Putamen (tissue), 1 donor: Measurements from ENCODE around the gene RSPH10B.
"Not testable (repeated sequence)": the region's sequence is repeated elsewhere in the genome, so short reads cannot be mapped to it uniquely, and the experiment has no call there.

Experiments
- DNase-seq: peaks from one replicate; pipeline ENCODE4 v3.0.0-alpha.2; 2016; ENCODE audit warnings: low spot score

Gene RSPH10B

DNA sequence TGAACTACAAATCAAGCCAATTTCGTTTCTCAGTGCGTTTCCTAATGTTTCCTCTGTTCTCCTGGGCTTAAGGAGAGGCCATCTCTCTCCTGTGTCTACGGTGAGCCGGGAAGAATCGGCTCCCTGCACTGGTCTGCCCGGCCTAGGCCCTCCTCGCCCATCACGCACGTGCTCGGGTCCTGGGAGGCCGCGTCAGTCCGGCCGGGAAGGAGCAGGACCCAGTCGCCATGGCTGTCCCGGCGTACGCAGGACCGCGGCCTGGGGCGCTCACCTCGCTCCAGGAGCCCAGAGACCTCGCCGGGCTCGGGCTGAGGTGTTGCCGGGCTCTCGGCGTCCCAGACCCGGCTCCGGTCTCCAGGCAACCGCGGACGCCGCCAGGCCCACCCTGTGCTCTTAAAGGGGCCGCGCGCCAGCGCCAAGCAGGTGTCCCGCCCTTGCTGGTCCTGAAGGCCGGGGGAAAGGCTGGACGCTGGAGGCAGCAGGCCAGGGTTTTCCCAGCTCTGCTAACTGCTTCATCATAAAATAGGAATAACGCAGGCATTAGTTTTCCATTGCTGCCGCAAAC is at the start of gene RSPH10B:
Gene RSPH10B, minus strand, starts transcription at position 343 of the 565 bp plus-strand sequence. CDS start 3,573 bp downstream, outside the sequence.
- DNase-seq: not testable (repeated sequence)

DNA sequence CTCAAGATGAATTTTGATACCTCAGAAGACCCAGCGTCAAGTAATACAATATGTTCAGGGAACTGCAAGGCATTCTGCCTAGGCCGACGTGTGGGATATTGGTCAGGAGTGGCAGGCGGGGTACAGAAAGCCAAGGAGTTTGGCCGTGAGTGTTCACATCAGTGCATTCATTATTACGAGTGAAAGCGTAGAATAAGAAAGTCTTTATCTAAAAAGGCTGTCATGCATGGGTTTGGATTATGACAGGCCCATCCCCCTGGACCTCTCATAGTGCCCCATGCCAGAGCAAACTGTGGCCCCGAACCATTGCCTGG is 46.1 kb upstream of the RSPH10B start:
- no peak for DNase-seq

DNA sequence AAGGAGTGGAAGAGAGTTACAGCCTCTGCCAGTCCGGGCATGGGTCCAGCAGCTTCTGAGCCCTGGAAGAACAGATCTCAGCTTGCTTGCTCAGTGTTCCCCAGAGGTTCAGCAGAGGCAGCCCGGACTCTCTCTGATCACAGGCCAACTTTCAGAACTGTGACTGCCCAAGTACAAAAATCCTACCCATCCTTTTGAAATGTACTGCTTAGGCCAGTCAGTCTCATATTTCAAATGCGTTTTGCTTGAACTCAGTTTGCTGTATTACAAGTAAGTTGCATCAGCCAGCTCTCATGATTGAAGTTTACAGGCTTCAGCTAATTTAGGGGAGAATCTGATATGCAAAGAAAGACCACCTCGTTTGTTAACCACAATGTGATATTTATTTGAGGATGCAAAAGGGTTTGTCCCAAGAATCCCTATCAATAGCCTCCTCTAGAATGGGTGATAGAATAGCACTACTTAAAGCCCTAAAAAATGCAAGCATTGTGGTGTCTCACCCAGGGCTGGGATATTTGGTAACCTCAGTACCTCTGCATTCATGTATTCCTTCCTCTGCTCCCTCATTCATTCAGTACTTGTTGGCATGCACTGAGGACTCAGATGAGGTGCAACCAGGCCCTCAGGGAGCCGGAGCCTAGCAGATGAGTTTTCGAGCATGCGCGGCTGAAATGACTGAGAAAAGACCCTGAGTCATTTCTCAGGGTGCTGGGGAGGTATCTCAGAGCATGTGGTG is 45.6 kb upstream of the RSPH10B start:
- DNase-seq: peak; percentile 19

DNA sequence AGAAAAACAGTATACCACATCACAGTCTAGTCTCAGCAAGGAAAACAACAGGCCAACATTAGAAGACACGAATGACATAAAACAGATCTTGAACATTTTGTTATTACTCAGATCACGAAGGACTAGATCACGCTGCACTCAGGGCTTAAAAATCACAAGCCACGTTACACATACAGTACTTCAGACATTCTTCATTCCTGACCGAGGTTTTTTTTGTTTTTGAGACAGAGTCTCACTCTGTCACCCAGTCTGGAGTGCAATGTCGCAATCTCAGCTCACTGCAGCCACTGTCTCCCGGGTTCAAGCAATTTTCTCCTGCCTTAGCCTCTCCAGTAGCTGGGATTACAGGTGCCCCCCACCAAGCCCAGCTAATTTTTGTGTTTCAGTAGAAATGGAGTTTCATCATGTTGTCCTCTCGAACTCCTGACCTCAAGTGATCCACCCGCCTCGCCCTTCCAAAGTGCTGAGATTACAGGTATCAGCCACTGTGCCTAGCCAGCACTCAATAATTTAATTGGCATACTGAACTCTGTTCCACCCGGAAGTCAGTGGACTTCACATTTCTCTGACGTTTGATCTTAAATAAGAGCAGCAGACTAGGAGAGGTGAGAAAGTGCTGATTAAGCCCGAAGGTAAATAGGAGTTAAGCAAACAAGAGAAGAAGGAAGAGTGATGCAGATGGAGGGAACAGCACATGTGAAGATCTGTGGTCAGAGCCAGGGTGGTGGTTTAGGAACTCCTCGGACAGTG is 42.0 kb upstream of the RSPH10B start:
- no peak for DNase-seq

DNA sequence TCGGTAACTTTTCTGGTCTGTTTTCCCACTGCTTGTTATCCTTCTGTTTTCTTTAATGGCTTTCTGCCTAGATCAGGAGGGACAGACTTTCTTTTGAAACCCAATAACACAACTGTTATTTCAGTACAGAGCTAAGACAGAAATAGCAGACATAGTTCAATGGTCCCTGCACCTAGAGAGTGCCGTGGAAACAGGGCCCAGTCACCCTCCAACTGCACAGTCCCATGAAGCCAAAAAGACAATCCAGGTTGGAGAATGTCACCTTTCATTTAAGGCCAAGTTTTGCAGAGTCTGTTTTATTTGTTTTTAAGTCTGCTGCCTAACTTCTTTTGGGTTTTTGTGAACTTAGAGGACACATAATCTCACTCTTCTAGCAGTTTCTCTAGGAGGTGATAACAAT is 41.1 kb upstream of the RSPH10B start:
- no peak for DNase-seq

DNA sequence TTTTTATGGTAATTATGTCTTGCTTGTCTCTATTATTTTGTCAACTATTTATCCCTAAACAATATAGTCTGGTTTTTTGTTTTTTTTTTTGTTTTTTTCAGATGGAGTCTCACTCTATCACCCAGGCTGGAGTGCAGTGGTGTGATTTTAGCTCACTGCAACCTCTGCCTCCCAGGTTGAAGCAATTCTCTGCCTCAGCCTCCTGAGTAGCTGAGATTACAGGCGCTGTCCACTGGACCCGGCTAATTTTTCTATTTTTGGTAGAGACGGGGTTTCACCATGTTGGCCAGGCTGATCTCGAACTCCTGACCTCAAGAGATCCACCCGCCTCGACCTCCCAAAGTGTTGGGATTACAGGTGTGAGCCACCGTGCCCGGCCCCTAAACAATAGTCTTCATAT is 39.9 kb upstream of the RSPH10B start:
- not testable (repeated sequence) for DNase-seq

DNA sequence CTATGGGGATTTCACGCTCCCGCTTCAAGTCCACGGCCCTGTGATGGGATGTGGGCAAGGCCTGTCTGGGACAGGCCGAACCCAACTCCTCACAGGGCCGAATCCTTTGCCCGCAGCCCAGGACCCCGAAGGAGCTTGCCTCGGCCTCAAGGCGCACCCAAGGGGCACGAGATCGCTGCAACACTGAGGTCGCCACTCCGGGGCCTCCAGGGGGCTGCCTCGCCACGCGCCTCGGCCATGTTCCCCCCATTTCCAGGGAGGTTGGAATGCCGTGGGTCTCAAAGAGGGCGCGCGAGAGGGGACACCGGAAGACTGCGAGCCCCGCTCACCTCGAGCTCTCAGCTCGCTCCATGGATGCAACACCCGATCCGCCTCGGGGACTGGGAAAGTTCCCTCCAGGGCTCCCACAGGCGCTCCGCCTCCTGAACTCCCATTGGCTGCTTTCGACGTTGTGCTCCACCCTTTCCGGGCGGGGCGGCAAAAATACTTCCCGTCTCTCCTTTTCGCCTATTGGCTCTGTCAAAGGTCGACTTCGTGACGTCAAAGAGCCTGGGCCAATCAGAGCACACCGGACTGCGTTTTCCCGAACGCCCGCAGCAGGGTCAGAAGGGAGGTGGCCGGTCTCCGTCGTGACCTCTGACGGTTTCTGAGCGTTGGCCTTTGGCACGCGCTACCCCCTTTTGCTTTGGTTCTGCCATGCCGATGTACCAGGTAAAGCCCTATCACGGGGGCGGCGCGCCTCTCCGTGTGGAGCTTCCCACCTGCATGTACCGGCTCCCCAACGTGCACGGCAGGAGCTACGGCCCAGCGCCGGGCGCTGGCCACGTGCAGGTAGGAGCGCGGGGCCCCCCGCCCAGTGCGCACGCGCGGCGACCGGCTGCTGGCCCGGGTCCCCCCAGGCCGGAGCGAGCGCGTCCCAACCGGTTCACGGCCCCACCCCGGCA is 38.5 kb upstream of the RSPH10B start, which contains the start of the genes AIMP2 and PMS2:
Gene AIMP2, plus strand, starts transcription at position 605 of the 944 bp plus-strand sequence. Its CDS starts 92 bp downstream, at position 697.
Gene PMS2, minus strand, starts transcription at position 382 of the 944 bp plus-strand sequence. Its CDS starts 30 bp downstream, at position 352.
- peak; percentile 98 for DNase-seq

DNA sequence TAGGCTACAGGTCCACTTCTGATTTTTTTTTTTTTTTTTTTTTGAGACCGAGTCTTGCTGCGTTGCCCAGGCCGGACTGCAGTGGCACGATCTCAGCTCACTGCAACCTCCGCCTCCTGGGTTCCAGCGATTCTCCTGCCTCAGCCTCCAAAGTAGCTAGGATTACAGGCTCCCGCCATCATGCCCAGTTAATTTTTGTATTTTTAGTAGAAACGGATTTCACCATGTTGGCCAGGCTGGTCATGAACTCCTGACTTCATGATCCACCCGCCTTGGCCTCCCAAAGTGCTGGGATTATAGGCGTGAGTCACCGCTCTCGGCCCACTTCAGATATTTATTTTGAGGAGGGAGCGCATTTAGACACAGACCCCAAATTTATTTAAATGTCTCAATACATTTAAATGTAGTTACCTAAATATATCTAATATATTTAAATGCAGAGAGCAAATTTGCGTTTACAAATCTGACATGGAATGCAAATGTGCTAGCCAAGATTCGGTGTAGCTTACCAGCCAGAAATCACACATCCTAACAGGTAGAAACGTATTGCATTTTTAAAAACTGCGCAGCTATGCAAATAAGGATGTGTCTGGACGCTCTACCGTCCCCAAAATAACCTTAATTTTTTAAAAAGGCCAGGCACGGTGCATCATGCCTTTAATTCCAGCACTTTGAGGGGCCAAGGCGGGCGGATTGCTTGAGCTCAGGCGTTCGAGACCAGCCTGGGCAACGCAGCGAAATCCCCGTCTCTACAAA is 37.5 kb upstream of the RSPH10B start:
- not testable (repeated sequence) for DNase-seq

DNA sequence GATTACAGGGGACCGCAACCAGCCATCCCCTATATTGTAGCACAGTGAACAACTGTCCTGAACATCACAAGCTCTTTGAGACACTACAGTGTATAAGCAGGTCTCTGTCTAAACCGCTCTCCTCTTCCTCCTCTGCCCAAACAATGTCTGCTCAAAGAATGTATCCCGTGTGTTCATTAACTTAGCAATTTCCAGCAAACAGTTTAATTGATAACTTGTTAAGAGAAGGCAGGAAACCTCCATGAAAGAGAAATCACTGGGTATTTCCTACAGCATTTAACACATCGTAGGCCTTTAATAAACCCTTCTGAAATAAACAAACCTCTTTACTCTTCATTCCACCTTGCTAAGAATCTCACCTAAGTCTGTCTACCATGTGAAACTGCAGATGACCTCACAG is 36.9 kb upstream of the RSPH10B start:
- no peak for DNase-seq

DNA sequence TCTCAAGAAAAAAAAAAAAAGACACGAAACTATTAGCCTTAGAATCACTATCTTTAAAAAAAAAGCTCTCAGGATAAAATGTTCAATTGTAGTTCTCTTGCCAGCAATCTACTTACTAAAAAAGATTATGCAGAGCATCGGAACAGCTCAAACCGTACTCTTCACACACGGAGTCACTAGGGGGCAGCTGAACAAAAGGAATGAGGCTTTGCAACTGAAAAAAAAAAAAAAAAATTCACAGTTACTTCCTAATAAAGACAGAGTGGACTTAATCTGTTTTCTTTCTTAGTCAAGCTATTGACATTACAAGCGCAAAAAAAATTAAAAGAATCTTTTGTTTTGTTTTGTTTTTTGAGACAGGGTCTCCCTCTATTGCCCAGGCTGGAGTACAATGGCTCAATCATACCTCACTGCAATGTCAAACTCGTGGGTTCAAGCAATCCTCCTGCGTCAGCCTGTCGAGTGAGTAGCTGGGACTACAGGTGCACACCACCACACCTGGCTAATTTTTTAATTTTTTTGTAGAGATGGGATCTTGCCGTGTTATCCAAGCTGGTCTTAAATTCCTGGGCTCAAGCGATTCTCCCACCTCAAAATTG is 26.8 kb upstream of the RSPH10B start:
- peak; percentile 55 for DNase-seq

DNA sequence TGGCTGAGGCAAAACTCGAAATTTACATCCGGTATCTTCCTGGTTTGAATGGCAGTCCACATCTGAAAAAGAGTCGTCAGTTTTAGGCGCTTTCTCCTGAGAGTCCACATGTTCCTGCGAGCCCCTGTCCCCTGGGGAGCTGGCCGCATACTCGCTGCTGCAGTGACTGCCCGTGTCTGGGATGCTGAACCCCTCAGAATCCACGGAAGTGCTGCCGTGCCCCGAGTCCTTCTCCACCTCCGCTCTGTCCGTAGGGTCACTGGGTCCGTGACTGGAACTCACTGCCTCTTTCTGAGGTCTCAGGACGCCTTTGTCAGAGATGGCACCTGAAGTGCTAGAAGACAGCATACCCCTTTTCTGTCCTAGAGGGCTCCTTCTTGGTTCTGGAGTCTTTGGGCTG is 16.6 kb upstream of the RSPH10B start:
- DNase-seq: not testable (repeated sequence)

DNA sequence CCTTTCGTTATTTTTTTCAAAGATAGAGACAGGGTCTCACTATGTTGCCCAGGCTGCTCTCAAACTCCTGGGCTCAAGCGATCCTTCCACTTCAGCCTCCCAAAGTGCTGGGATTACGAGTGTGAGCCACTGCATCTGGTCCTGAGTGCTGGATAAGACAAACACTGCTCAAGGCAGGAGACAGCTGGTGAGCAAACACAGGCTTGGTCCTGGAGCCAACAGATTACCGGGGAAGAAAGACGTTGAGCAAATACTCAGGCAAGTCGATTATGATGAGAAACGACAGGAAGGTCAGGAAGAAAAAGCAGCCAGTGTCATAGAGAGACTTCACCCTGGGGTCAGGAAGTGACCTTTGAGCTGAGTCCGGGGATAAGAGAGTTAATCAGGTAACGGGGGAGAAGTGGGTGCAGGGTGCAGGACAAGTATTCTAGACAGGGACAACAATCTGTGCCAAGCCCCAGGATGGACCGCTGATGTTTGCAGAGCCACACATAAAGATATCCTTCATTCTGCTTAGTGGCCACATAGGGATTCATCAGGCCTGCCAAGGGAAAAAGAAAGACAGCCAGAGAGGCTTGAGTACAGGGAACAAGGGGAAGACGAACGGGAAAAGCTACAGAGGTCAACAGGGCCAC is 9.3 kb upstream of the RSPH10B start:
- not testable (repeated sequence) for DNase-seq

DNA sequence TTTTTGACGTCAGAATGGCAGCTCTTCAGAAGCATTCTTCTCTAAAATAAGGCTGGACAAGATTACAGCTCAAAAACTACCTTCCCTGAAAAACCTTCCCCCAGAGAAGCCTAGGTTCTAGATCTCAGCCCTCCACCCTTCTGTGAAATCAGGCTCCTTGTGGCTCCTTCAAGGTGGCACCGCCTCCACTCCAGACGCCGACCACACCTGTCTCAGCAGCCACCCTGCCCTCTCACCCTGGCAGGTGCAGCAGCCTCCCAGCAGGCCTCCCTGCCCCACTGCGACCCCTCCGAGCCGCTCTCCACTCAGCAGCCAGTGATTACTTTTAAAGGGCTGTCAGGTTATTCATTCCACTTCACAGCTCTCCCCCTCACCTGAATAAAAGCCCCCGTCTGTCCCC is 3.1 kb upstream of the RSPH10B start:
- not testable (repeated sequence) for DNase-seq

DNA sequence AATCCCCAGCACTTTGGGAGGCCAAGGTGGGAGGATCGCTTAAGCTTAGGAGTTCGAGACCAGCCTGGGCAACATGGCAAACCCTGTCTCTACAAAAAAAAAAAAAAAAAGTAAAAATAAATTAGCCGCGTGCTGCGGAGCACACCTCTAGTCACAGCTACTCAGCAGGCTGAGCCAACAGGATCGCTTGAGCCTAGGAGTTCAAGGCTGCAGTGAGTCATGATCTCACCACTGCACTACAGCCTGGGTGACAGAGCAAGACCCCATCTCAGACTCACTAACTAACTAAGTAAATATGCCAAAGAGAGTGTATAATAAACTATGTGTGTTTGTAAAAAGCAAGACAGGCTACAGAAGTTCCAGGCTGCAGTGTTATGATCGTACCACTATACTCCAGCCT is 6.7 kb downstream of the RSPH10B start:
- DNase-seq: not testable (repeated sequence)

DNA sequence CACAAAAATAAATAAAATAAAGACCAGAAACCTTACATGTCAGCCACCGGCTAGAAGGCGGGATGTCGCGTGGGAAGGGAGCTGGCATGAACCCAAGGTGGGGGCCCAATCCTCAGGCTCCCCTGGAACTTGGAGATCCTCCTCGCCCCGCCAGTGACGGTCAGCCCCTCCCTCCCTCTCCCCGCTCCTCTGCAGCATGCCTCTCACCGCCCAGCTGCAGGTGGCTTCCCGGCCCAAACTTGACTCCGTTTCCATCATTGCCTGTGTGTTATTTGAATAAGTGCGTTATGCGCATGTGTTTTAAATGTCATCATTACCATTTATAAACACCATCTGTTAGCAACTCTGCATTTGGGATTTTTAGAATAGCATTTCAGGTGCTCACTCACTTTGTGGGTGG is 7.3 kb downstream of the RSPH10B start:
- DNase-seq: not testable (repeated sequence)

DNA sequence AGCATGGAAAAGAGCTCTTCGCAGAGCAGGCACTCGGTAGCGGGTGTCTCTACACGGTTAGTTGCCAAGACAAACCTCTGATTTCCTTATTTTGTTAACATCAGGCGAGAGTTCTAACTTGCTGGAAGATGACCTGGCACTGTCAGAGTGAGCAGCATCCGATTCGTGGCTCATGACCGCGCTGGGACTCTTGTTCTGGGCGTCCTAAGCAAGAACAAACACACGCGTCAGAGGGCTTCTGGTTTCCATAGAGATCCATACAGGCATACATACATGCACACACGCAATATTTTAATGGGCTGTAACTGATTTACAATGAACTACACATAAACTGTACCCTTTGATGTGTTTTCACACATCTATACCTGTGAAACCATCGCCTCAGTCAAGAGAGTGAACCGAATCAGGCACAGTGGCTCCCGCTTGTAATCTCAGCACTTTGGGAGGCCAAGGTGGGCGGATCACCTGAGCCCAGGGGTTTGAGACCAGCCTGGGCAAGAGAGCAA is 35.5 kb downstream of the RSPH10B start:
- DNase-seq: not testable (repeated sequence)

DNA sequence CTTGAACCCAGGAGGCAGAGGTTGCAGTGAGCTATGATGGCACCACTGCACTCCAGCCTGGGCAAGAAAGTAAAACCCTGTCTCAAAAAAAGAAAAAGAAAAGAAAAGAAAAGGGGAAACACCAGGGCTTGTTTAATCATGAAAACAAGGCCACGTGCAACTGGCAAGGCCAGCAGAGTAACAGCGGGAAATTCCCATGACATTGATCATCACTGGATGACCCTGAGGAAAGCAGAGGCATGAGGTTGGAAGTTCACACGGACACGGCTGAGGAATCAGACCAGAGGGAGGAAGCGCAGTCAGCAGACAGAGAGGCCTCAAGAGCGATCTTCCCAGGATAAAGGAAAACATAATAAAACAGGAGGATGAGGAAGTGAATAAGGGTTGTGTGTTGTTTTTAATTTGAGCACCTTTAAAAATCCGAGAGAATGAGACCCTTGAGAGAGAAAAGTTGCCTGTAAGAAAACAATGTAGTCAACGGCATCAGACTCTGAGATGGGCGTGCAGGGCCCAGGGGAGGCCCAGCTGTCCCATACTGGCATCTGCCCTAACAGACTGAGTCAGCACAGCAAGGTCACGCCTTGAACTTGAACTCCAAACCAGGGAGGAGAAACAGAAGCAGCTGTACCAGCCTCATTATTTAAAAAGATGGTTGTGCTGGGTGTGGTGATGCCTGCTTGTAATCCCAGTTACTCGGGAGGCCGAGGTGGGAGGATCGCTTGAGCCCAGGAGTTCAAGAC is 38.4 kb downstream of the RSPH10B start:
- not testable (repeated sequence) for DNase-seq

DNA sequence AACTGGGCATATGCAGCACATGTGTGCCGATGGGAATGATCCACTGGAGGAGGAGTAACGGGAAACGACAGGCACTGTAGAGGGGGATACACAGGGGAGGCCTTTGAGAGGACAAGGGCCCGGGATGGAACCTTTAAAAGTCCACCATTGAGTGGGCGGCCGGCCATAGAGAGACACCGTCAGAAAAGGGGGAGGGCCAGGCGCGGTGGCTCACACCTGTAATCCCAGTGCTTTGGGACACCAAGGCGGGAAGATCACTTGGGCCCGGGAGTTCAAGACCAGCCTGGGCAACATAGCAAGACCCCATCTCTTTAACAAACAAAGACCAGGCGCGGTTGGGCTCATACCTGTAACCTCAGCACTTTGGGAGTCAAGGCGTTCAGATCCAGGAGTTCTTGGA is 39.2 kb downstream of the RSPH10B start:
- DNase-seq: not testable (repeated sequence)

DNA sequence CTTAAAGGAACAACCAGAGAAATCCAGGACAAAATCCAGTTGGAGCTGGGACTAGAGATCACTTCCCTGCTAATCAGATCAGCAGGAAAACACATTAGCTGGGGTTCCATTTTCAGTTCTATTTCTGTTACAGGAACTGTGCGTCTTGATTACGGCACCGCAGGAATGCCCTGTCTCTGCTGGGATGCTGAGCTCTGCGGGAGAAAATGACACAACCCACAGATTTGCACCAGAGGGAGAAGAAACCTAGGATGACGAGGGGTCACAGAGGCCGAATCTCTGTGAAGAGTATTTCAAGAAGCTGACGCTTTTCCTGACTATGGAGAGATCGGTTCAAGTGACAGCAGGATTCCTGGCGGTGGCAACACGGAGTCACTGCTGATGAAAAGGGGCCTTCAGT is 40.2 kb downstream of the RSPH10B start:
- not testable (repeated sequence) for DNase-seq
